GM19351 (cell line): ENCODE results near the gene MTX1.

Experiments used
- ATAC-seq: cut with Tn5 transposase; IDR thresholded peaks from one replicate; pipeline ENCODE4 v1.9.1; 2021; ENCODE audit warnings: mild to moderate bottlenecking, moderate library complexity; ENCODE audit not compliant: unreplicated experiment

Gene MTX1

GRCh38 chr1:155255243-155256007 lies 46.9 kb downstream of the MTX1 start, which contains the start of gene ENTREP3:
TSS of gene ENTREP3 (minus strand) at chr1:155255483. CDS start at chr1:155254877, 606 bp downstream.
- ATAC-seq, result peak; percentile 60

GRCh38 chr1:155256058-155256852 lies 47.8 kb downstream of the MTX1 start:
- ATAC-seq, result no peak

GRCh38 chr1:155260276-155260675 lies 51.8 kb downstream of the MTX1 start:
- ATAC-seq, result no peak

- no peak for ATAC-seq
Measured at GRCh38 chr1:155261493-155261851, 53.0 kb downstream of the MTX1 start.

- ATAC-seq, result peak; percentile 92
Measured at GRCh38 chr1:155261852-155262673, 53.6 kb downstream of the MTX1 start, which contains the start of gene SCAMP3. TSS of gene SCAMP3 (minus strand) at chr1:155262360. CDS start at chr1:155262151, 209 bp downstream.

GRCh38 chr1:155263067-155263466 lies 54.6 kb downstream of the MTX1 start:
- ATAC-seq, result no peak
